SW480 (cell line): ENCODE results near the gene LARGE1.
"Not testable (repeated sequence)": the region's sequence is repeated elsewhere in the genome, so short reads cannot be mapped to it uniquely, and the experiment has no call there.

Experiments
- DNase-seq: peaks from one replicate; pipeline ENCODE4 v3.0.0-alpha.2; 2016; ENCODE audit warnings: low spot score

The LARGE1 gene

DNA sequence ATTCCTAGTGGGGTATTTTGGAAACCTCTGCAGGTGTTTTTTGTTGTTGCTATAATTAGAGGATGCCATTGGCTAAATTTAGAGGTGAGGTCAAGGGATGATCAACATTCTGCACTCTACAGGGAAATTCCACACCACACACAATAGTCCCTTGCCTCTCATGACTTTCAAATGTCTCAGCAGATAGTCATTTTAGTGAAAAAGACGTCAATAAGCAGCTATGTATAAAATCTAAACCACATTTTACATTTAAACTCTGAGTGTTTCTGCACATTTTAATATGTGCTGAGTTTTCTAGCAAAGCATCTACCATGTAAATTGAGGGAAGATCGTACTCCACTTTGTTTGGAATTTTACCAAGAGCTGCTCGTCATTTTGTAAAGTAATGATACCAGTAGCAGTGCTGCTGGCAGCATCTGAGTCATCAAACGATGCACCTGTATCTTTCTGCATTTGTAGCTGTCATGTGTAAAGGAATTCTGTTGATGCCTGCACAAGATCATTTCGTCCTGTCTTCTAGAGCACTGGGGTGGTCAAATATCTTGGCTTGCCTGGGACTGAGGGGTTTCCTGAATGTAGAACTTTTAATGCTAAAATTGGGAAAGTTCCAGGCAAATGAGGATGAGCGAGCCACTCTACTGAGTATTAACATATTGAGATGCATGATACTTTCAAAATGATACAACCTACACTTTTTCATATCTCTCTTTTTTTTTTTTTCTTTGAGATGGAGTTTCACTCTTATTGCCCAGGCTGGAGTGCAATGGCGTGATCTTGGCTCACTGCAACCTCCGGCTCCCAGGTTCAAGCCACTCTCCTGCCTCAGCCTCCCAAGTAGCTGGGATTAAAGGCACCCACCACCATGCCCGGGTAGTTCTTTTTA, 447.6 kb downstream of the LARGE1 start:
- DNase-seq, result no peak

DNA sequence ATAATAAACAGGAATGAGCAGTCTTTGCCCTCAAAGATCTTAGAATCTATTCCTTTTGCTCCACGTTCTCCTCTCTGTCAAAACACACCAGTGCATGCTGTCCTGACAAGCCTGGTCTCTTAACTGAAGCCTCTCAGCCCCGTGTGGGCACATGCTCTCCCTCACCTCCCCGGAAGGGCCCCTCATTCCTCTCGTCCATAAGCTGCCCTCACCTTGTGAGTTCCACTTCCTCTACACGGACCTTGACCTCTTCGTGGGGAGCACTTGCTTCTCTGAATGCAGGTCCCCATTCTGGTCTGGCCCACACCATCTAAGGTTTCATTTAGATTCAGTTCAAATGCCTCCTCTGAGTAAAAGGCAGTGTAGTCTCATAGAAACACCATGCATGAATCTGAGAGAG, 449.8 kb downstream of the LARGE1 start:
- DNase-seq, result no peak

DNA sequence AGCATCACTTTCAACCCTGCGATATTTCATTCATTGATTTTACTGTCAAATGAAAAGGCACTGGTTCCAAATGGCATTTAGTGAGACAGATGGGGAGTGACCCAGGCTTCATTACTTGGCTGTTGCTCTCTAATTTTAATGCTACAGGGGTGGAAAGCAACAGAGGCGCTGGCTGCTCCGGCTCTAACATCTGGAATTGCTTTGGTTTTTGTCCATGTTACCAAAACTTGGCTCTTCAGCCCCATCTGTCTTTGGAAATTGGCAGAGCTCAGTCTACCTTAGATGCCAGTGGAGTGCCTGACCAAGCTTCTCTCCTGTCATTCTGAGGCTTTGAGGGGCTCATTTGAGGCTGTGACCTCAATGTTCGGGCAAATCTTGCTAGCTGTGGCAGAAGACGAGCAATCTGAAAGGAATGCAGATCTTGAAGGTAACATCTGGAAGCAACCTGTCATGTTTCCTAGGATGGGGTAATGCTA, 452.6 kb downstream of the LARGE1 start:
- no peak for DNase-seq

DNA sequence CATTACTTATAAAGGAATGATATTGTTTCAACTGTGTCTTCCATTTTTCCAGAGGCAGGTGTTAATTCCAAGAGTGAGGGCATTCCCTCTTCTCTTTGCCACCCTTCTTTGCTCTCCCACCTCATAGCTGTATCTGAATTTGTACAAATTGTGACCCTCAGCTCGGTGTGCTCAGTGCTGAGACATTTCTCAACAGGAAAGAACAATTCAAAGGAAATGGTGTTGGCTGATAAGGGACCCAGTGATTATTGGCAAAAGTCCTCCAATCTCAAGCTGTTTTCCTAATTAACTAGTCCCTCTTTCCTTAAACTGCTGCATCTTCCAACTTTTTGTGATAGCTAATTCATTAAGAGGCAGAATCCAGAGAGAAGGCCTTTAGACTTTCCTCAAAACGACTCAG, 453.2 kb downstream of the LARGE1 start:
- no peak for DNase-seq

DNA sequence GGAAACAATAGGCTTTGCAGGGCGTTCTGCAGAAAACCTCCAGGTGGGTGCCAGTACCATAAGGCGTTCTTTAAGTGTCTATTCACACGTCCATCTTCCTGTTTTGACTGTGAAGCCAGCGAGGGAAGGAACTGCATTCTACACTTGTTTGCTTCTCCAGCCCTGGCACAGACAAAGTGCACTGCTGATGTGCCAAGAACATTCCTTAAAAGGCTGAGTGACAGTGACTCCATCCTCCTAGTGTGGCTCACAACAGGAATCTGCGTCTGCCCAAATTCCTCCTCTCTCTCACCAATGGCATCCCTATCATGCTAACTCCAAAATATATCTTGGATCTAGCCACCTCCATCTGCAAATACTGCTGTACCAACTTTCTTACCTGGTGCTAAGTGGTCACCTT, 454.7 kb downstream of the LARGE1 start:
- no peak for DNase-seq

DNA sequence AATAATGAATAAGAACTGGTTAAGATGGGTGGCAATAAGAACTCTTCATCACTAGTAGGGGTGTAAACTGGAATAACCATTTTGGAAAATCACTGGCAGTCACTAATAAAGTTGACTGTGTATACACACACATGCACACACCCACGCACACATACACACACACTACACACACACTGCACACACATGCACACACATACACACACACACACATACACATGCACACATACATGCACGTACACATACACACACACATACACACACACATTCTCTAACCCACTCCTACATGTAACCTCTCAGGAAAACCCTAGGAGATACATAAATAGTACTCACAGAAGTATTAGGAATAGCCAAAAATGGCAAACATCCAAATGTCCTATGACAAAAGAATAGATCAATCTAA, 455.6 kb downstream of the LARGE1 start:
- no peak for DNase-seq

DNA sequence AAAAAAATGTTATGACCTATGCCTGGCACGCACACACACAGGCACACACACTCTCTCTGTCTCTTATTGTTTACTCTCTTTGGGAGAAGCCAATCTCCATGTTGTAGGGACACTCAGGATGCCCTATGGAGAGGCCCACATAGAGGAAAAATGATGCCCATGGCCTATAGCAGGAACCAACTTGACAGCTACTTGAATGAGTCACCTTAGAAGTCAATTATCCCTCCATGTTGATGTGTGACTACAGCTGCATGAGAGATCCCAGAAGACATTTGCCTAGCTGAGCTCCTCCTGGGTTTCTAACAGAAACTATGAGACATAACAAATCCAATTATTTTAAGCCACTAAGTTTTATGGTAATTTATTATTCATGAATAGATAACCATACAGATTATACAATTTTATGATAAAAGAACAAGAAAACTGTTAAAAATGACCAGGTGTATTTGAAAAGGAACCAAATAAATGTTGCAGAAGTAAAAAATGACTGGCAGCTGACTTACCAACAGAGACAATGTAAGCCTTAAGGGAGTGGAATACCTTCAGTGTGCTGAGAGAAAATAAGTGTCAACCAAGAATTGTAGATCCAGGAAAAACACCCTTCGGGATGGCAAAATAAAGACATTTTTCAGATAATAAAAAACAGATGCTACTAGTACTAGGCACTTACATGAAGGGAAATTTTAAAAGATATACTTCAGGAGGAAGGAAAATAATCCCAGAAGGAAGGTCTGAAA, 458.4 kb downstream of the LARGE1 start:
- no peak for DNase-seq

DNA sequence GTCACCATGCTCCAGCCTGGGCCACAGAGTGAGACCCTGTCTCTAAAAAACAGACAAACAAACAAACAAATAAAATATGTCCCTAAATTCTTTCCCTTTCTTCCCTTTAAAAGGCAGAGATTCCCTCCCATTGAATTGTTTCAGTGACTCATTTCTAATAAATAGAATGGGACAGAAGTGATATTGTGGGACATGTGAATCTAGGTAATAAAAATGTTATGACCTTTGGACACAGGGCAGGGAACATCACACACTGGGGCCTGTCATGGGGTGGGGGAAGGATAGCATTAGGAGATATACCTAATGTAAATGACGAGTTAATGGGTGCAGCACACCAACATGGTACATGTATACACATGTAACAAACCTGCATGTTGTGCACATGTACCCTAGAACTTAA, 459.0 kb downstream of the LARGE1 start:
- DNase-seq, result not testable (repeated sequence)

DNA sequence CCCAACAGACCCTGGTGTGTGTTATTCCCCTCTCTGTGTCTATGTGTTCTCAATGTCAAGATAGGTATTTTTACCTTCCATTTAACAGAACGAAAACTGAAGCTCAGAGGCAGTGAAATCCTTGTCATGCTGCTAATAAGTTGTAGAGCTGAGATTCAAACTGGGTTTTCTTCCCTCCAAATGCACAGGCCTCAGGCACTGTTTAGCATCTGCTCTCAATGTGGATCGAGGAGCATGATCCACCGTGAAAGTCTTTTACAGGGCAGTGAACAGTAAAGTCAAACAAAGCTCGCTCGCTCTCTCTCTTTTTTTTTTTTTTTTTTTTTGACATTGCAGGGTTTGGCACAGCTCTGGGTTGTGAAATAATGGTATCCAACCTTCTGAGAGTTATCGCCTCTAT, 461.1 kb downstream of the LARGE1 start:
- no peak for DNase-seq

DNA sequence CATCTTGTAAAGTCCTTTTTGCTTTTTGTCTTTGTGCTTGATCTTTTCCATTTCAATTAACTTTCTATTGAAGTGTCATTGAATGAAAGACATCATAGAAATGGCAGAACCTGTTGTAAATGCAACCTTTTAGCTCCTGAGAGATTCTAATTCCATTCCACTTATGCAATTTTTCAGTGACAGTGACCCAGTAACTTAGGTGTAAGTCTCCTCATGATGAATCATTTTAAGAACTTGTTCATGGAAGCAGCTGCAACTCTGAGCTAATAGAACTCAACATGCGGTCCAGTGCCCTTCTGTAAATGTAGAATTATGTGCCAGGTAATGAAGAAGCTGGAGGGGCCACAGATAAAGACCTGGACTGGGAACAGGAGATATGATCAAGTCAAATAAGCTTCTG, 463.8 kb downstream of the LARGE1 start:
- DNase-seq, result no peak

DNA sequence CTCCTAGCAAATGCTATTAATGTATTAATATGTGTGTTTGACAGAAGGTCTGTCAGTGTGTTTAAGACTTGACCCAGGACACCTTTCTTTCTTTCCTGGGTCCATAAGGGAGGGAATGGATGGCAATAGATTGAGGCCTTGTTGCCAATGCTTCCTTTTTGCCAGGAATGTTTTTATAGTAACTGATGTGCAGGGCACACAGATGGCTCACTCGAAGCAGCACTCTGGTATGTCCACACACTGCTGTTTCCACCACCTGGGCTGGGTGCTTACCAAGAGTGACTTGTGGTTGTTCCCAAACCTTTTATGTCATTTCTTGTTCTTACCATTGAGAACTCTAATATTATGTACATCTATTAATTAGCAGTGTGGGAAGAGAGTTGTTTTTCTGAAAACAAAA, 465.2 kb downstream of the LARGE1 start:
- no peak for DNase-seq

DNA sequence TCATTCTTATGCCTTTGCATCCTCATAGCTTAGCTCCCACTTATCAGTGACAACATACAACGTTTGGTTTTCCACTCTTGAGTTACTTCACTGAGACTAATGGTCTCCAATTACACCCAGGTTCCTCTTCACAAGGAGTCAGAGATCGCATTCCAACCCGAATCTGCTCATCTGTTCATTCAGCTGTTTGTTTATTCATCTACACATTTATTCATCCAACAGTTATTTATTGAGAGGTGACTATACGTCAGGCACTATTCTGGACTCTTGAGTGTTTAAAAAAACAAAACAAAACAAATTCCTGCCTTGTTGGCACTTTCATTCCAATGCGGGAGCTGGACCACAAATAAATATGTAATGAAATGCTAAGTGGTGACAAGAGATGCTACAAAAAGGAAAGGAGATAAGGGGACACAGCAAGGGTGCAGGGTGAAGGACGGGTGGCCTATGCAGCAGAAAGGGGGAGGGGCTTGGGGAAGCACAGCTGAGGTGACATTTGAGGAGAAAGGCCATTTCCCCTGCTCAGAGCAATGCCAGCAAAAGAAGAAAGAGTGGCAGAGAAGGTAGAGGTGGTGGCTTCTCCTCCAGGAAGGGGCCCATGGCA, 468.3 kb downstream of the LARGE1 start:
- DNase-seq, result no peak

DNA sequence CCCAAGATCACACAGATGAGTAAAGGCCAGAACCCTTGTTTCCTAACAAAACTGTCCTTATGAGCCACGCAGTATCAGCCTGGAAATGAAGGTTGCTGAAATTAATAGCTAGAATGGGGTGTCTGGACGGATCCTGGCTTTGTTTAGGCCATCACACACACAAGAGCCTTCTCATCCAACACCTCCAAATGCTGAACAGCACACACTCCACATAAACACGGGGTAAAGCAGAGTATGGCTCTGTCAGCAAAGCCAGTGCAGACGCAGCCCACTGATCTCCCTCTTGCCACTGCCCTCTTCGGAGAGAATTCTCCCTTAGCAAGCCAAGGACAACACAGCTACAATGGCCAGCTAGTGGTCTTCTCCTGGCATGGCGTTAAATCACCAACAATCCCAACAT, 469.5 kb downstream of the LARGE1 start:
- no peak for DNase-seq

DNA sequence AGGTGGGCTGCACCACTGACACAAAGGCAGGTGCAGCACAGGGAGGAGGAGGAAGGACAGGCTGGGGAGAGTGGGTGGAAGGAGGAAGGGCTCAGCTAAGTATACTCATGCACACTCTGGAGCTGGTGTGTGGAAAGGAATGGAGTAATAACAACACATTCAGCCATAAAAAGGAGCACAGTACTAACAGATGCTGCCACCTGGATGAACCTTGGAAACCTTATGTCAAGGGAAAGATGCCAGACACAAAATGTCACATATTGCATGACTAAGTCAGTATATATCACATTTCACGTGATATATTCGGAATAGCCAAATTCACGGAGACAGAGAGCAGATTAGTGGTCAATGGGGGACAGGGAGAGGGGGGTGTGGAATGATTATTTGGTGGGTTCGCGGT, 472.5 kb downstream of the LARGE1 start:
- no peak for DNase-seq

DNA sequence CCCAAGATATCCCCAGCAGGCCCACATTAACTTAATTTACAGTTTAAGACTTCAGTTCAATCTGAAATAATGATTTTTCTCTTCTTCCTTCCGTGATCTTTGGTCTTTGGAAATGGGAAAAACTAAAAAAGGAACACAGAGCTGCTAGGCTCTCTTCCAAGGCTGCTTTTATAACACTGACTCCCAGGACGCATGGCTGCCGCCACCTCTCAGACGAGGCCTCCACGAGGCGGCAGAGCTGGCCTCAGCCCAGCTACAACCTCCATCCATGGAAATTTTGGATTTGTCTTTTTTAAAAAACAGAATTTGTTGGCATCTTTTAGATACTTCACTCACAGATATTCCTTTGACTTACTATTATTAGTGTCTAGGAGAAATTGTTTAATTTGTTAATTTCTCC, 476.6 kb downstream of the LARGE1 start:
- DNase-seq, result no peak

DNA sequence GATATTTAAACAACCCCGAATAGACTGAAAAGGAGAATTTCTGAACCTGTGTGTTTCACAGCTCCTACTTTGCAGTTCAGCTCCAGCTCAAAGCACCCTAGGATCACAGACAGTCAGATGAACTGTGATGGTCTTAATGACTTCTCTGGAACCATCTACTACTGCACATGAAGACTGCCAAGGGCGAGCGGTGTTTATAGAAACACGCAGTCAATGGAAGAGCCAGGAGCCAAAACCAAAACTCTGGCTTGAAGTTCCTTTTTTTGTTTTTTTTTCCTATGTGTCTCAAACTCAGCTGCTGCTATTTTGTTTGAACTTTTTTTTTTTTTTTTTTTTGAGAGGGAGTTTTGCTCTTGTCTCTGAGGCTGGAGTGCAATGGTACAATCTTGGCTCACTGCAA, 479.5 kb downstream of the LARGE1 start:
- no peak for DNase-seq

DNA sequence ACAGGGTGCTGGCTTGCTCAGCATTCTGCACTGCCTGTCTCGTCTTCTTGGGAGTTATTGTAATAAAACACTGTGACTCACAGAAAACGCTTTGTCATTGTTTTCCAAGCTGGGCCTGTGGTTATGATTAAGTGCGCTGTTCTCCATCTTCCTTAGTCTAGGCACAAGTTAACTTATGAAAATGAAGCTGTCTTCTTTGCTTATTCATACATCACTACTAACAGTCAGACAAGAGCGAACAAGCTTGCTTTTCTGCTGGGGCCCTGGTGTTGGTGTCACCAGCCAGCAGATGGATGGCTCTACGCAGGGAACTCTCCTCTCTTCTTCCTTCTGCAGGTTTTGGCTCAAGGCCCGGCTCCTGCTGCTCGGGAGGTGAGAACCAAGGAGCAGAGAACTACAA, 482.0 kb downstream of the LARGE1 start:
- peak; percentile 46 for DNase-seq

DNA sequence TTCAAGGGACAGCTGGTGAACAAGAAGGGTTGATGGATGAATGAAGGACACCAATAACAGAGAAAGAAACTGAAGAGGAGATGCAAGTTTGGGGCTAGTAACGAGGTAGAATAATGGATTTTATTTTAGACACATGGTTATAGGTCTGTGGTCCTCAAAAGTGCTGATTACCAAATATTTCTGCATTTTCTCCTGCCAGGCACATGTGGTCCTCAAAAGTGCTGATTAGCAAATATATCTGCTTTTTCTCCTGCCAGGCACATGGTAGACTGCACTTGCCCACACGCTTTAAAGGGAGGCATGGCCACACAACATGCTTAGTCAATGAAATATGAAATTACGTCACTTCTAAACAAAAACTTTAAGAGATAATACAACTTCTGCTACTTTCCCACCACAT, 489.0 kb downstream of the LARGE1 start:
- no peak for DNase-seq

DNA sequence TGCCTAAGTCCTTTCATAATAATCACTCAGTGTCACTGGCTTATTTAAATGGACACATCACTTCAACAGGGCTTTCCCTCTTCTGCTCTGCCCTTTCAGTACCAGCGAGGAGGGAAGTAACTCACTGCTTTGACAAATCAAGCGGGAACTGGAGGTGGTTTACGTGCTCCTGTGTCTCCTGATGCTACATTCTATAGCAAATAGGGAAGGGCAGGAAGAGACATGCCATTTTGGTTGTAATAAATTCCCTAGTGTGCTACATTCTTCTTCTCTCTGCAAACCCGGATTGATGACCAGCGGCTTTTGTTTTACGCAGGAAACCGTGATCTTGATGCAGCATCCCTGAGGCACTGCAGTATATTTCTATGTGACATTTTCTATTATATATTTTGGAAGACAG, 491.0 kb downstream of the LARGE1 start:
- DNase-seq, result no peak

DNA sequence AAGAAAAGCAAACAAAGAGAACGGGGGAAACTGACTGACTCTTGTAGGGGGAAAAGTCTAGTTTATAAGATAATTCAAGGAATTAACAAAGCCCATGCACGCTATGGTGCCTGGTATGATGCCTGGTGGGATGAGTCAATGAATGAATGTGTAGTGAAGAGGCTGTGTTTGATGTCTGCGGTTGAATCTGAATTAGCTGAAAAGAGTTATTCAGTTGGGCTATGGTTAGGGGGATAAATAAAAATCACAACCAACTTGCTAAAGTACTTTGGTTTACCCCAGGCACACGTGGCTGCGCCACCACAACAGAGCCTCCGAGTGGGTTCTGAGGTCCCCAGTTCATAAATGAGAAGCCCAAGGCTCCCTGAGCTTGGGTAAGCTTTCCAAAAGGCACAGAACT, 492.8 kb downstream of the LARGE1 start:
- peak; percentile 6 for DNase-seq

DNA sequence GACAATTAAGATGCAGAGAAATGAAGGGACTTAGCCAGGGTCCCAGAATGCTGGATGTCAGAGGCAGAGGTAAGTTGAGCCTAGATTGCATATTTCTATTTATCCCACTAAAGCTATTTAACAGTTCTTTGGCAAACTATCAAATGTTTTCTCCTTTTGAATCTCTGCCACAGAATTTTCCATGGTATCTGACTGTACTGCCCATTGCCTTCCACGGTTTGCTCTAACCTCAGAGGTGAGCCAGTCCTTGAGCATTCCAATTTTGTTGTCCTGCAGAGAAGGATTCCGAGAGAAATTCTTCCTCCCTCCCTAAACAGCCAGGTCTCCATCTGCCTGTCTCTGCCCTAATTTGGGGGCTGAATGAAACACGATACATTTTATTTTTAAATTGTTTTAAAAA, 493.8 kb downstream of the LARGE1 start:
- no peak for DNase-seq

DNA sequence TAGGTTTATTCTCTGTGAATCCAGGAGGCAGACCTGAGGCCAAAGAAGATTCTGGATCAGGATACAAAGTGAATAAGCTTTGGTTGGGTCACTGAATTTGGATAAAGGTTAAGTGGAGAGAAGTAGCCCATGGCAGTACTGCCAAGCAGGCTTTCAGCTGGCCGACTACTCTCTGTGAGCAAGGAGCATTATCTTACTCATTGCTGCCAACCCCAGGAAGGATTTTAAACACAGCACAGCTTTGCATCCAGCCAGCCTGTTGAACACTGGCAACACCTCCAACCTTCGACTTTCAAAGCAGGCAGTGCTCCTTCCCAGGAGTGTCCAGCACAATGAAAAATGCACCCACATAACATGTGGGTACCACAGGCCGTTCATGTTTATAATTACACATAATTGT, 498.4 kb downstream of the LARGE1 start:
- no peak for DNase-seq

DNA sequence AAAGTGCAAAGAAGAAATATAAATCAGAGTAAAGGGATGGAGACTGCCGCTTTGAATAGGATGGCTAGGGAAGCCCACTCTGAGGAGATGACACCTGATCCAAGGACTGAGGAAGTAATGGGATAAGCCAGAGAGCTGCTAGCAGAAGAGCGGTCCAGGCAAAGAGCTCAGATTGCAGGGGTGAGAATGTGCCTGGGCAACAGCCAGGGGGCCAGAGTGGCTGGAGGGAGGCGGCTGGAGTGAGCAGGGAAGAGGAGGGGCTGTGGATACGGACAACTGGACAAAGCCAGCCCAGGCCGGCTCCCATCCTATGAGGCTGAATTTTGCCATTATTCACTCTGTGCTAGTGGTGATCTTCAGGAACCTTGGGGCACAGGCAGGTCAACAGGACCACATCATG, 501.8 kb downstream of the LARGE1 start:
- no peak for DNase-seq
